Suppressor macrophage treated with lipopolysaccharide for 4 hours (primary cell): Measurements from ENCODE around the gene SLC39A3.

Experiments
- DNase-seq: peaks from one replicate; pipeline ENCODE4 v3.0.0-alpha.2; 2020

The SLC39A3 gene

GRCh38 chr19:2768365-2769132, 28.7 kb upstream of the SLC39A3 start:
- DNase-seq: no peak

GRCh38 chr19:2767688-2768087, 27.9 kb upstream of the SLC39A3 start:
- DNase-seq: no peak

GRCh38 chr19:2766594-2767372, 27.0 kb upstream of the SLC39A3 start:
- DNase-seq: no peak

GRCh38 chr19:2765376-2765775, 25.6 kb upstream of the SLC39A3 start:
- no peak for DNase-seq

GRCh38 chr19:2764945-2765344, 25.1 kb upstream of the SLC39A3 start:
- no peak for DNase-seq

- DNase-seq: no peak
Observed at GRCh38 chr19:2763687-2764086, 23.9 kb upstream of the SLC39A3 start.

GRCh38 chr19:2762783-2763496, 23.1 kb upstream of the SLC39A3 start:
- no peak for DNase-seq

GRCh38 chr19:2761876-2762782, 22.3 kb upstream of the SLC39A3 start:
- no peak for DNase-seq

GRCh38 chr19:2761309-2761677, 21.5 kb upstream of the SLC39A3 start:
- DNase-seq: no peak

GRCh38 chr19:2759965-2760364, 20.1 kb upstream of the SLC39A3 start:
- no peak for DNase-seq

GRCh38 chr19:2759362-2759761, 19.5 kb upstream of the SLC39A3 start:
- no peak for DNase-seq

GRCh38 chr19:2758601-2759313, 18.9 kb upstream of the SLC39A3 start:
- DNase-seq: no peak

- DNase-seq: no peak
Observed at GRCh38 chr19:2756921-2757881, 17.4 kb upstream of the SLC39A3 start.

GRCh38 chr19:2756477-2756876, 16.7 kb upstream of the SLC39A3 start:
- DNase-seq: no peak

- no peak for DNase-seq
Observed at GRCh38 chr19:2755811-2756210, 16.0 kb upstream of the SLC39A3 start.

- DNase-seq: no peak
Observed at GRCh38 chr19:2755448-2755705, 15.6 kb upstream of the SLC39A3 start.

- DNase-seq: no peak
Observed at GRCh38 chr19:2754659-2755447, 15.0 kb upstream of the SLC39A3 start.

- DNase-seq: no peak
Observed at GRCh38 chr19:2751438-2751830, 11.6 kb upstream of the SLC39A3 start.

- peak; percentile 18 for DNase-seq
Observed at GRCh38 chr19:2750808-2751437, 11.1 kb upstream of the SLC39A3 start.

GRCh38 chr19:2747349-2747748, 7.5 kb upstream of the SLC39A3 start:
- no peak for DNase-seq
